GM13977 (cell line): ENCODE data around the gene SH3RF3.

Experiments used
- DNase-seq: peaks from one replicate; pipeline ENCODE4 v3.0.0; 2012; ENCODE audit warnings: low spot score
- CTCF ChIP-seq: IDR thresholded peaks from 2 replicates; pipeline ENCODE4 v1.5.1; 2012; ENCODE audit warnings: mild to moderate bottlenecking, control low read depth; ENCODE audit not compliant: insufficient read depth; ENCODE audit errors: extremely low read depth, missing control alignments
- in situ Hi-C: fragments of 300-500 bp; cut with MboI; formaldehyde crosslinking; loops from one replicate; pipeline ENCODE4 v1.12.0; 2022; ENCODE audit warnings: low sequenced_read_pairs, low pct_unique_long_range_greater_than_20kb, mixed read lengths, inconsistent platforms; ENCODE audit not compliant: unreplicated experiment

The SH3RF3 gene

GRCh38 chr2:109501461-109501860 is 372.5 kb downstream of the SH3RF3 start:
- no peak for TF ChIP-seq CTCF
- in situ Hi-C loops, result loop anchor here (10.0 kb wide), 1 partner anchor 367 kb away; no protein-coding TSS in a partner anchor
- DNase-seq, result no peak

DNA sequence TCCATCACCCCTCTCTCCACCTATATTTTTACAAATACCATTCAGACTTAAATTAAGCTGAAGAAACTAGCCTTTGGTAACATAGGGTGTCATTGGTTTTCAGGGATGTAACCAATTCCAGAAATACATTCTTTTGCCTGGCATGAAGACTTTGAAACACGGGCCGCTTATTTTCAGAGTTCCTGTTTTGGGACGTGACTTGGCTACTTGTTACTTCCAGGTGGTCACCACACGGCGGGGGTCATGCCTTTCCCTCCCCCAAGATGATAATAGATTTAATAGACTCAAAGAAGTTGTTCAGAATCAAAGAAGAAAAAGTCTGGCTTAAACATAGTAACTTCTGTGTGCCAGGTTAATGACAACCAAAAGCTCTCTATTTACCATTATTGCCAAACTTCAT is 374.2 kb downstream of the SH3RF3 start:
- no peak for DNase-seq
- in situ Hi-C loops, result loop anchor here (10.0 kb wide), 1 partner anchor 368 kb away; no protein-coding TSS in a partner anchor
- TF ChIP-seq CTCF, result no peak

DNA sequence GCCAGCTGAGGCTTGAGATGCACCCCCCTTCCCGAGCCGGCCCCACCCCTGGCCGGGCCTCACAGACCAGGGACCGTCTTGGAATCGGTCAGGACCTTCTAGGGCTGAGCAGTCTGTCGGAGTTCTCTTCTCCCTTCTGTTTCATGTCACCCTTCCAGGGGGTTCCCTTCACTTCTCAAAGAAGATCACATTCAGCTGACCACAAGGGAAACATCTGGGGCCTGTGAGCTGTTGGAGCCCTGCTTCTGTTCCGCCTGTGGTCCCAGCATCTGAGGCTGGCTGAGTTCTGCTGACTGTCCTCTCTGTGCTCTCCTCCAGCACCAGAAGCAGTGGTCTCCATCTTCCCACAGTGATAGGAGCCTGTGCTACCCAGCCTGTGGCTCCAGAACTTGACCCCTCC is 378.2 kb downstream of the SH3RF3 start:
- in situ Hi-C loops, result loop anchor here (10.0 kb wide), 1 partner anchor 372 kb away; no protein-coding TSS in a partner anchor
- TF ChIP-seq CTCF, result no peak
- no peak for DNase-seq

GRCh38 chr2:109507828-109508227 is 378.8 kb downstream of the SH3RF3 start:
- in situ Hi-C loops, result loop anchor here (10.0 kb wide), 1 partner anchor 373 kb away; no protein-coding TSS in a partner anchor
- TF ChIP-seq CTCF, result no peak
- DNase-seq, result no peak

- in situ Hi-C loops, result loop anchor here (10.0 kb wide), 1 partner anchor 374 kb away; no protein-coding TSS in a partner anchor
- no peak for DNase-seq
- TF ChIP-seq CTCF, result no peak
These were observed 379.6 kb downstream of the SH3RF3 start for GRCh38 chr2:109508556-109508955.

- DNase-seq, result peak; percentile 86
- in situ Hi-C loops, result no loop called here
- TF ChIP-seq CTCF, result peak; percentile 93
These were observed 381.4 kb downstream of the SH3RF3 start for GRCh38 chr2:109510136-109511028.
